ENCODE results near the gene FGR. TPM values are rescaled to one million over a fixed set of nuclear protein-coding genes. Genes with fewer than 3 reads are reported as not detected.

The FGR gene
- total and polyA plus RNA-seq, 2 of the 13 experiments (the other 11 are each of a cell fraction or from before 2014, with no cell fraction given): not detected

DNA sequence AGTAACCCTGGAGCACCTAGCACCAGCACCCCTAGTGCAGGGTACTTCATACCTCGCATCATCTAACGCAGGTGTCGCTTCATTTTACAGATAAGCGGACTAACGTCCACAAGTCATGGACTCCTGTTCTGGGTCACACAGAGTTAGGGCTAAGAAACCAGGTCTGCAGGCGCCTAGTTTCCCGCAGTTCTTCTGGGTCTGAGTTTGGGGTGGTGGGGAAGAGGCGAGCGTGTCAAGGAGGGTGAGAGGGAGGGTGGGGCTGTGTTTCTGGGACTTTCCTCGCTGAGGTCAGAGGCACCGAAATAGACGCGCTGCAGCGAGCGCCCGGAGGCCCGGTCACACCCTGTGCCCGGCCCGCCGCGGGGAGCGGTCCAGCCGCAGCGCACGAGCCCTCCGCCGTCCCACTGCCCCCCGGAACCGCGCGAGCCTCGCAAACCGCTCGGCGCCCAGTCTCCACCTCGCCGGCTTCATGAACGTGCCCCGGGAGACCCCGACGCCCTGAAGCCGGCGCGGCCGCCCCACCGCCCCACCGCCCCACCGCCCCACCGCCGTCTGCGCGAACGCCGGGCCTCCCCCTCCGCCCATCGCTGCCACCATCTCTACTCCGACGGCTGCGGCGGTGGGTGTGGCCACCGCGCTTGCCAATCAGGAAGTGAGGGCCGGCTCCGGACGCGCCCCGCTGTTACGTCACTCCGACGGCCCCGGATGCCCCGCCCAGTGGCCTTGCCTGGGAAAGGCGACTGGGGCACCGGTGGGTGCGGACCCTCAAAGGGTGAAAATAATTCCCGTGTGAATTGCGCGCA lies 24.7 kb upstream of the FGR start (continued):
- TF ChIP-seq ZNF703 (CRISPR knock-in tag; IDR thresholded peaks at IDR 0.05; ENCODE audit: borderline replicate concordance) (no peak), ZNF576 (CRISPR knock-in tag; IDR thresholded peaks at IDR 0.05) (no peak), THAP7 (CRISPR knock-in tag; IDR thresholded peaks at IDR 0.05) (no peak), SCMH1 (CRISPR knock-in tag; IDR thresholded peaks at IDR 0.05; ENCODE audit: borderline replicate concordance) (no peak), ATRX (CRISPR knock-in tag; IDR thresholded peaks at IDR 0.05; ENCODE audit: borderline replicate concordance) (no peak), ZZZ3 (CRISPR knock-in tag; IDR thresholded peaks at IDR 0.05; ENCODE audit: borderline replicate concordance) (no peak), JUND (CRISPR knock-in tag; IDR thresholded peaks at IDR 0.05) (no peak), KMT2A (CRISPR knock-in tag; IDR thresholded peaks at IDR 0.05) (no peak), ZNF563 (CRISPR knock-in tag; IDR thresholded peaks at IDR 0.05) (no peak), ZNF484 (CRISPR knock-in tag; IDR thresholded peaks at IDR 0.05; ENCODE audit: borderline replicate concordance, low read depth) (no peak), YY1 (IDR thresholded peaks at IDR 0.05; ENCODE audit: insufficient read depth, insufficient replicate concordance, low read depth, low read length) (peak; percentile 44), SNAPC2 (CRISPR knock-in tag; IDR thresholded peaks at IDR 0.05) (no peak), ZNF607 (CRISPR knock-in tag; IDR thresholded peaks at IDR 0.05; ENCODE audit: borderline replicate concordance) (0 out of 2 replicates have a peak, but pooled peaks have one; percentile 11), ZBTB4 (CRISPR knock-in tag; IDR thresholded peaks at IDR 0.05; ENCODE audit: borderline replicate concordance) (no peak), TEF (CRISPR knock-in tag; IDR thresholded peaks at IDR 0.05) (no peak), HOXD1 (CRISPR knock-in tag; IDR thresholded peaks at IDR 0.05) (no peak), ZNF557 (CRISPR knock-in tag; IDR thresholded peaks at IDR 0.05) (no peak), ZNF205 (CRISPR knock-in tag; IDR thresholded peaks at IDR 0.05) (no peak)
- TF ChIP-seq, protein P1, sequence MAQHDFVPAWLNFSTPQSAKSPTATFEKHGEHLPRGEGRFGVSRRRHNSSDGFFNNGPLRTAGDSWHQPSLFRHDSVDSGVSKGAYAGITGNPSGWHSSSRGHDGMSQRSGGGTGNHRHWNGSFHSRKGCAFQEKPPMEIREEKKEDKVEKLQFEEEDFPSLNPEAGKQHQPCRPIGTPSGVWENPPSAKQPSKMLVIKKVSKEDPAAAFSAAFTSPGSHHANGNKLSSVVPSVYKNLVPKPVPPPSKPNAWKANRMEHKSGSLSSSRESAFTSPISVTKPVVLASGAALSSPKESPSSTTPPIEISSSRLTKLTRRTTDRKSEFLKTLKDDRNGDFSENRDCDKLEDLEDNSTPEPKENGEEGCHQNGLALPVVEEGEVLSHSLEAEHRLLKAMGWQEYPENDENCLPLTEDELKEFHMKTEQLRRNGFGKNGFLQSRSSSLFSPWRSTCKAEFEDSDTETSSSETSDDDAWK (CRISPR knock-in tag; IDR thresholded peaks at IDR 0.05): no peak
- TF ChIP-seq, protein P2, sequence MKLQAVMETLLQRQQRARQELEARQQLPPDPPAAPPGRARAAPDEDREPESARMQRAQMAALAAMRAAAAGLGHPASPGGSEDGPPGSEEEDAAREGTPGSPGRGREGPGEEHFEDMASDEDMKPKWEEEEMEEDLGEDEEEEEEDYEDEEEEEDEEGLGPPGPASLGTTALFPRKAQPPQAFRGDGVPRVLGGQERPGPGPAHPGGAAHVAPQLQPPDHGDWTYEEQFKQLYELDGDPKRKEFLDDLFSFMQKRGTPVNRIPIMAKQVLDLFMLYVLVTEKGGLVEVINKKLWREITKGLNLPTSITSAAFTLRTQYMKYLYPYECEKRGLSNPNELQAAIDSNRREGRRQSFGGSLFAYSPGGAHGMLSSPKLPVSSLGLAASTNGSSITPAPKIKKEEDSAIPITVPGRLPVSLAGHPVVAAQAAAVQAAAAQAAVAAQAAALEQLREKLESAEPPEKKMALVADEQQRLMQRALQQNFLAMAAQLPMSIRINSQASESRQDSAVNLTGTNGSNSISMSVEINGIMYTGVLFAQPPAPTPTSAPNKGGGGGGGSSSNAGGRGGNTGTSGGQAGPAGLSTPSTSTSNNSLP (IDR thresholded peaks at IDR 0.05; ENCODE audit: low read depth, low read length): no peak
